ENCODE data around the gene PYURF.
A peak's percentile ranks its signal among the peaks of the same experiment; 100 is the strongest.
"Not testable (repeated sequence)": the region's sequence is repeated elsewhere in the genome, so short reads cannot be mapped to it uniquely, and the experiment has no call there.

PYURF gene, protein sequence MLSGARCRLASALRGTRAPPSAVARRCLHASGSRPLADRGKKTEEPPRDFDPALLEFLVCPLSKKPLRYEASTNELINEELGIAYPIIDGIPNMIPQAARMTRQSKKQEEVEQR

DNA sequence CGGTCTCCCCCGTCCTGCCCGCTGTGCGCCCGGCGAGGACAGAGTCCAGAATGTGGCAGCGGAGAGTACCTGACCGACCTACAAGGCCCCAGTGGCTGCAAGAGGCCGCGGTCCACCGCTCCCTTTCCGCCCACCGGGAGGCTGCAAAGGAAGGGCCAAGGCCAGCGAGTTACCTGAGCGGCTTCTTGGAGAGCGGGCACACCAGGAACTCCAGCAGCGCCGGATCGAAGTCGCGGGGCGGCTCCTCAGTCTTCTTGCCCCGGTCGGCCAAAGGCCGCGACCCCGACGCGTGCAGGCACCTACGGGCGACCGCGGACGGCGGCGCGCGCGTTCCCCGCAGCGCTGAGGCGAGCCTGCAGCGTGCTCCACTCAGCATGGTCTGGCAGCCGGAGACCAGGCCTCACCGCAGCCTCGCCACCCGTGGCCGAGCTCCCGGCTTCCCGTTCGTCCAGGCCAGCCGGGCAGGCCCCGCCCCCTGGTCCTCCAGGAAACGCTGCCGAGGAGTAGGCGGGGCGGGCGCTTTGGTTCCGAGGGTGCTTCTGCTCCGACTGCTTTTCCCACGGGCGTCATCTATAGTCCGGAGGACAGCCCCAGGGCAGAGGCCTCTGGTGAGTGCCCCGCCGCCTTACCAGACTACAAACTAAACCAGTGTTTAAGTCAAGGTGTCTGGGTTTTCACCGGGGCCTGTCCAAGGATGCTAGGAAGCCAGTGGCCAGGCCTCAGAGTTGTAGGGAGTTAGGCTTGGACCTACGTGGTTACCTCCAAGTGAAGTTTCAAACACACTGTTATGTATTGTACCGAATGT is at the start of gene PYURF:
Gene PYURF (minus strand): TSS at position 452 of the 805 bp plus-strand sequence. CDS start 76 bp downstream, at position 376.
- no peaks in the 10 kb centered on the region for H3K27me3 Mint-ChIP-seq
- H3K27ac Mint-ChIP-seq, result peak within 1 kb of the TSS; percentile 81
- CTCF ChIA-PET, result interaction anchor here (1.0 to 4.7 kb wide), 10 partner anchors 8 to 499 kb away, joined by 3 to 37 read pairs (median 5); partner anchors contain the start of gene HERC6
- H3K9me3 Mint-ChIP-seq, result no peaks in the 10 kb centered on the region
- peaks cover 49% of the 10 kb centered on the region for H3K4me1 Mint-ChIP-seq
- H3K36me3 Mint-ChIP-seq, result peaks cover 11% of the 10 kb centered on the region
- DNase-seq, result peak; percentile 84
- H3K4me3 Mint-ChIP-seq, result peak within 1 kb of the TSS; percentile 95

DNA sequence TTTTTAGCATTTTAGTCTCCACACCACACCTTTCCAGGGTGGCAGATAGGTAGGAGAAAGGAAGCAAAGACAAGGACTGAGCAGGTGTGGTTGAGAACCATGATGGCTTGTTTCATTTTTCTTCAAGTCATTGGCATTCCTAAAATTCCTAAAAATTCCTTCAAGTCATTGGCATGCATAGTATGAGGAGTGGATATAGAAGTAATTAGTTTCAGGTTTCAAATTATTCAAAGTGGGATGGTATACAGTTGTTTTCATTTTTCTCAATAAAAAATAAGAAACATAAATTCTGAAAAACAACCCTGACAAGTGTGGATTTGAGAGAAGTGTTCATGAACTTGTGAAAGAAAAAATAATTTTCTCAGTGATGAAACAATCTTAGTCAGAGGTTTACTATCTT is 46.4 kb upstream of the PYURF start:
- no peak for DNase-seq
- H3K27me3 Mint-ChIP-seq, result peaks cover 4% of the 10 kb centered on the region
- no peaks in the 10 kb centered on the region for H3K4me1 Mint-ChIP-seq
- H3K9me3 Mint-ChIP-seq, result no peaks in the 10 kb centered on the region
- CTCF ChIA-PET, result interaction anchor here (3.0 kb wide), 1 partner anchor 30 kb away, joined by 8 read pairs; no protein-coding TSS in a partner anchor
- H3K36me3 Mint-ChIP-seq, result no peaks in the 10 kb centered on the region
- no peak overlapping the region for H3K27ac Mint-ChIP-seq
- H3K4me3 Mint-ChIP-seq, result no peak overlapping the region

DNA sequence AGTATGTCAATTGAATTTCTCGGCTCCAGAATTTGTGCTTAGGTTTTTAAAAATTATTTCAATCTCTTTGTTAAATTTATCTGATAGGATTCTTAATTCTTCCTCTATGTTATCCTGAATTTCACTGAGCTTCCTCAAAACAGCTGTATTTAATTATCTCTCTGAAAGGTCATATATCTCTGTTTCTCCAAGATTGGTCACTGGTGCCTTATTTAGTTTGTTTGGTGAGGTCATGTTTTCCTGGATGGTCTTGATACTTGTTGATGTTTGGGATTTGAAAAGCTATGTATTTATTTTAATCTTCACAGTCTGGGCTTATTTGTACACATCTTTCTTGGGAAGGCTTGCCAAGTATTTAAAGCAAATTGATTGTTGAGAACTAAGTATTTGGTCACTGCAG is 44.0 kb upstream of the PYURF start:
- CTCF ChIA-PET, result no interaction called here
- Mint-ChIP-seq H3K4me1 (no peaks in the 10 kb centered on the region), H3K27me3 (peaks cover 4% of the 10 kb centered on the region), H3K4me3 (no peak overlapping the region), H3K27ac (no peak overlapping the region), H3K36me3 (no peaks in the 10 kb centered on the region), H3K9me3 (no peaks in the 10 kb centered on the region)
- no peak for DNase-seq

DNA sequence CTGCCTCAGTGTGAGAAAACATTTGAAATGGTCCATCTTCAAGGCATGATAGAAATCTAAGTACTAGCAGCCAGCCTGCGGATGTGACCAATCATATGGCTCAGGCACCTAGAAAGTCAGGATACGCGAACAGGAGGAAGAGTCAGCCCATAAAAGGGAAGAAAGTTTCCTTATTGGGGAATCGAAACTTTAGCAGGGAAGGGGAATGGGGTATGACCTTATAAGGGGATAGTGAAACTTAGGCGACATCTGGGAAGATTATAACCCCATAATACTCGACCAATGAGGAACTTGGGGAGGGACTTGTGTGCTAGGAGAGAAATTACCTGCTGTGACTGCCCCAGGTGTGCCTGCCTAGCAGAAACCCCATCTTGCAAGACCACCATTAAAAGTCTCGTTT is 26.2 kb upstream of the PYURF start:
- Mint-ChIP-seq H3K36me3 (no peaks in the 10 kb centered on the region), H3K27ac (no peak overlapping the region), H3K4me1 (no peaks in the 10 kb centered on the region), H3K27me3 (peaks cover 3% of the 10 kb centered on the region), H3K9me3 (peaks cover 2% of the 10 kb centered on the region), H3K4me3 (no peak overlapping the region)
- CTCF ChIA-PET, result no interaction called here
- no peak for DNase-seq

DNA sequence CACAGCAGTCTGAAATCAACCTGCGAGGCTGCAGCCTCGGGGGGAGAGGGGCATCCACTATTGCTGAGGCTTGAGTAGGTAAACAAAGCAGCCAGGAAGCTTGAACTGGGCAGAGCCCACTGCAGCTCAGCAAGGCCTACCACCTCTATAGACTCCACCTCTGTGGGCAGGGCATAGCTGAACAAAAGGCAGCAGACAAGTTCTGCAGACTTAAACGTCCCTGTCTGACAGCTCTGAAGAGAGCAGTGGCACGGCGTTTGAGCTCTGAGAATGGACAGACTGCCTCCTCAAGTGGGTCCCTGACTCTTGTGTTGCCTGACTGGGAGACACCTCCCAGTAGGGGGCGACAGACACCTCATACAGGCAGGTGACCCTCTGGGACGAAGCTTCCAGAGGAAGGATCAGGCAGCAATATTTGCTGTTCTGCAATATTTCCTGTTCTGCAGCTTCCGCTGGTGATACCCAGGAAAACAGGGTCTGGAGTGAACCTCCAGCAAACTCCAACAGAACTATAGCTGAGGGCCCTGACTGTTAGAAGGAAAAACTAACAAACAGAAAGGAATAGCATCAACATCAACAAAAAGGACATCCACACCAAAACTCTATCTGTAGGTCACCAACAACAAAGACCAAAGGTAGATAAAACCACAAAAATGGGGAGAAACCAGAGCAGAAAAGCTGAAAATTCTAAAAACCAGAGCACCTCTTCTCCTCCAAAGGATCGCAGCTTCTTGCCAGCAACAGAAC is 15.9 kb upstream of the PYURF start:
- H3K4me1 Mint-ChIP-seq, H3K4me3 Mint-ChIP-seq, H3K9me3 Mint-ChIP-seq, H3K27ac Mint-ChIP-seq, H3K36me3 Mint-ChIP-seq, H3K27me3 Mint-ChIP-seq: not testable (repeated sequence)
- CTCF ChIA-PET, result interaction anchor here (0.7 to 4.4 kb wide), 47 partner anchors 9 to 491 kb away, joined by 3 to 85 read pairs (median 4); partner anchors contain the start of genes HERC3, NAP1L5 and PYURF
- DNase-seq, result peak; percentile 82

DNA sequence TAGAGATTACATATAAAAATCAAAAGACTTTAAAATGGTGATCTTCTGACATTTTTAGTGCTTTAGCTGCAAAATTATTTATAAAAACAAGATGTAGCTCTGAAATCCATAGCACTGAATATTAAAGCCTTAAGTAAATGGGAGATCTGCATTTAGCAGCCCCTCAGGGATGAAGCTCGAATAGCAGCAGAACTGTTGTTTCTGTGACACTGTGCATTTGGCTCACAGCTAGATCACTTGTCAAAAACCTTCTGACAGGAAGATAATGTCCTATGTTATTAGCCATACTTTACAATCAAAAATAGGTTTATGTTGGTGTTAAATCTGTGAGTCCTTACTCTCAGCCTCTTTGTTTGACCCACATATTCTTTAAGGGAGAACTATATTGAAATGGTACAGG is 14.1 kb upstream of the PYURF start:
- no peak overlapping the region for H3K27ac Mint-ChIP-seq
- DNase-seq, result no peak
- no peak overlapping the region for H3K4me3 Mint-ChIP-seq
- H3K36me3 Mint-ChIP-seq, result no peaks in the 10 kb centered on the region
- peaks cover 9% of the 10 kb centered on the region for H3K27me3 Mint-ChIP-seq
- CTCF ChIA-PET, result interaction anchor here (0.6 to 3.1 kb wide), 6 partner anchors 9 to 486 kb away, joined by 3 to 13 read pairs (median 4); no protein-coding TSS in a partner anchor
- no peaks in the 10 kb centered on the region for H3K9me3 Mint-ChIP-seq
- peaks cover 5% of the 10 kb centered on the region for H3K4me1 Mint-ChIP-seq

DNA sequence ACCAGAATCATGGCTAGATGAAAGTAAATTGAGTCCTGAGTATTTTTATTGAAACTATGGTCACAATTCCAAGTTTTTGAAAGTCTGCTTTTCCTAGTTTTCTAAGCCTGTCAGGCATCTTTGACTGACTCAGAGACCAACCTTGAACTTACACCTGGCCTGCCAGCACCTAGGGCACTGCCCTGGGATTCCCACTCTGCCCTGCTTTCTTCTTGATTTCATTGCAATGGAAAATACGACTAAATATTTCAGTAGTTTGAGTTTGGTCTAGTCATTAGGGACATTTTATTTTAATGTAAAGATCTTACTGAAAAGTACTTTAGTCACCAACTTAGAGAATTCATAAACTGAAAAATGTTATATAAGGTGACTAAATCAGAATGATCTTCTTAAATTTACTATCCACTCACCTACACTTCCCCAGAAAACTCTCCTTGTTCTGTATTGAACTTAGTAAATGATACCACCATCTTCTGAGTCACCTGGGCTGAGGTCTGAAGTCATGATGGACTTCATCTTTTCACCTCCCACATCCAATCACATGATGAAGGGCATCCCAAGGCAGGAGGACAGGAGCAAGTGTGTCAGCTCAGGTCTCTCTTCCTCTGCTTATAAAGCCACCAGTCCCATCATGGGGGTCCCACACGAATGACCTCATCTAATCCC is 11.6 kb upstream of the PYURF start:
- H3K27me3 Mint-ChIP-seq, result peaks cover 9% of the 10 kb centered on the region
- H3K4me1 Mint-ChIP-seq, result peaks cover 5% of the 10 kb centered on the region
- H3K36me3 Mint-ChIP-seq, result no peaks in the 10 kb centered on the region
- no peaks in the 10 kb centered on the region for H3K9me3 Mint-ChIP-seq
- no peak overlapping the region for H3K4me3 Mint-ChIP-seq
- no peak overlapping the region for H3K27ac Mint-ChIP-seq
- CTCF ChIA-PET, result interaction anchor here (1.2 to 3.1 kb wide), 3 partner anchors 8 to 489 kb away, joined by 4 to 13 read pairs (median 4); no protein-coding TSS in a partner anchor
- DNase-seq, result no peak

DNA sequence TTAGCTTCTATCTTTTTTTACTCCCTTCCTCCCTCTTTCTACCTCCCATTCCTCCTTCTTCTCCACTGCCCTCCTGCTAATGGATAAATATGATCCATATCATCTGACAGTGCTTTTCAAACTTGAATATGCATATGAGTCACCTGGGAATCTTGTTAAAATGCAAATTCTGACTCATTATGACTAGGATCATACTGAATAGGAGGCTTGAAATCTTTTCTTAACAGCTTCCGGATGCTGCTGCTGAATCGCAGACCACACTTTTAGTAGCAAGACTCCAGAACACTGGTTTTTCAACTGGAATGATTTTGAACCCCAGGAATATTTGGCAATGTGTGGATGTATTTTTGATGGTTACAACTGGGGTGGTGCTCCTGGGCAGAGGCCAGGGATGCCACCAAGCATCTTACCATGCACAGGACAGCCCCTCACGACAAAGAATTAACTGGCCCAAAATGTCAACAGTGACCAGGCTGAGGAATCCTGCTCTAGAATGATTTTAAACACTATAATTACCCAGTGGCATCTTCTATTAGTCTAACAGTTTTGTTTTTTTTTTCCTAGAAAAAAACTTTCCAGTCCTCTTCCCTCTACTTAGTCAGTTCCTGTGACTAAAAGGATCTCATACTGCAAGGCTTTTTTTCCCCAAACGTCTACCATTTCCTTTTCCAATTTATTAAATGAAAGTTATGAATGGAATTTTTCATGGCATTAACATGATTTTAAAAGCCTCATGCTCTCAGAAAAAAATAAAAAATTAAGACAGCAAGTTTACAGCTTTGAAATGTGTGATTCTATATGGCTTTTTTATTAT is 10.6 kb upstream of the PYURF start:
- CTCF ChIA-PET, result interaction anchor here (1.2 kb wide), 1 partner anchor 125 kb away, joined by 4 read pairs; no protein-coding TSS in a partner anchor
- H3K27ac Mint-ChIP-seq, result no peak overlapping the region
- H3K4me3 Mint-ChIP-seq, result no peak overlapping the region
- no peaks in the 10 kb centered on the region for H3K4me1 Mint-ChIP-seq
- H3K27me3 Mint-ChIP-seq, result peaks cover 3% of the 10 kb centered on the region
- no peak for DNase-seq
- H3K36me3 Mint-ChIP-seq, result no peaks in the 10 kb centered on the region
- no peaks in the 10 kb centered on the region for H3K9me3 Mint-ChIP-seq

DNA sequence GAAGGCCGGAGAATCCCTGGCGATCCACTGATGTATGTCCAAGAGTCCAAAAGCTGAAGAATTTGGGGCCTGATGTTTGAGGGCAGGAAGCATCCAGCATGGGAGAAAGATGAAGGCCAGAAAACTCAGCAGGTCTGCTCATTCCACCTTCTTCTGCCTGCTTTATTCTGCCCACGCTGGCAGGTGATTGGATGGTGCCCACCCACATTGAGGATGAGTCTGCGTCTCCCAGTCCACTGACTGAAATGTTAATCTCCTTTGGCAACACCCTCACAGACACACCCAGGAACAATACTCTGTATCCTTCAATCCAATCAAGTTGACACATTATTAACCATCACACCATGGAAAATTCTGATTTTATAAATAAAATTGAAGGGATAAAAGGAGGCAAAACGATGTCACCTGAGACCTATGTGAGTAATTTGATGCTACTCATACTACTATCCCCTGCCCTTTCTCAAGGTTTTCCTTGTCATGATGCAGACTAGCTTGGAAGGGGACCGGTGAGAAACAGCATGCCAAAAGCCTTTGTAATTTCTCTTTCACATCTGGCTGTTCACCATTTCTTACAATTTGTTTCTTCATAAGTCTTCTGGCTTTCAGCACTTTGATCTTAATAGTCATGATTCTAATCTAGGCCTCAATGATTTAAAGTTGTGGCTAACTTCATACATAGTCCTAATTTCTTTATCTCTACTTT is 9.7 kb upstream of the PYURF start:
- CTCF ChIA-PET, result interaction anchor here (1.5 kb wide), 1 partner anchor 20 kb away, joined by 4 read pairs; no protein-coding TSS in a partner anchor
- H3K9me3 Mint-ChIP-seq, result no peaks in the 10 kb centered on the region
- H3K36me3 Mint-ChIP-seq, result no peaks in the 10 kb centered on the region
- peaks cover 3% of the 10 kb centered on the region for H3K27me3 Mint-ChIP-seq
- no peak overlapping the region for H3K27ac Mint-ChIP-seq
- H3K4me1 Mint-ChIP-seq, result peaks cover 2% of the 10 kb centered on the region
- no peak overlapping the region for H3K4me3 Mint-ChIP-seq
- DNase-seq, result no peak

DNA sequence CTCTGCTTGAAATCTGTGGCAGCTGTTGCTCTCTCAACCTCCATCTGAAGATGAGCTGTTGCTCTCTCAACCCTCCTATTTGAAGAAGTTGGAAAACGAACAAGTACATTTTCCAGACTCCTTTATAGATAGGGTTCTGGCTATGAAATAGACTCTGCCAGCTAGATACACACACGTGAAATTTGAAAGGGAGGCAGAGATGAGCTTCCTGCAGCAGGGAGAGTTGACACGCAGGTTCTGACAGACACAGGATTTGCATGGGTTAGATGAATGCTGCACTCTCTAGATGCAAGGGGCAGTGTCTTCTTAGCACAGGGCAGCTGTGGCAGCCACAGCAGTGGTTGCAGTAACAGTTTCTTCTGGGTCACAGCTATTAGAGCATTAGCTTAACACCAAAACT is 8.0 kb upstream of the PYURF start:
- H3K27me3 Mint-ChIP-seq, result peaks cover 3% of the 10 kb centered on the region
- H3K4me3 Mint-ChIP-seq, result no peak overlapping the region
- H3K36me3 Mint-ChIP-seq, result no peaks in the 10 kb centered on the region
- no peaks in the 10 kb centered on the region for H3K9me3 Mint-ChIP-seq
- no peak for DNase-seq
- CTCF ChIA-PET, result interaction anchor here (0.6 to 2.3 kb wide), 3 partner anchors 8 to 21 kb away, joined by 4 to 16 read pairs (median 4); no protein-coding TSS in a partner anchor
- peaks cover 12% of the 10 kb centered on the region for H3K4me1 Mint-ChIP-seq
- H3K27ac Mint-ChIP-seq, result no peak overlapping the region

DNA sequence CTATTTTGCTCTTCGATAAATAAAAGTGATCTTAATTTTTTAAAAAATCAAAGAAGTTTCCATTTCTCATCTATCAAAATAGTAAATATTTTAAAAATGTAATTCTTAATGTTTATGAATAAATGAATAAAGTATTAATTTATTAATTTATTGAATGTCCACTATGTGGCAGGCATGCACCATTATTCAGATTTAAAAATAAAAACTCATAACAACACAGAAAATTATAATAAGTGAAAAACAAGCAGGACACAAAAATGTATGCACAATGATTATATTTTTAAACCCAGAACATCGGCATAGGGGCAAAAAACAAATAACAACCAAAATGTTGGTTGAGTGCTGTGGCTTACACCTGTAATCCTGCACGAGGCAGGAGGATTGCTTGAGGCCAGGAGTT is 5.3 kb upstream of the PYURF start:
- Mint-ChIP-seq H3K9me3 (no peaks in the 10 kb centered on the region), H3K36me3 (no peaks in the 10 kb centered on the region)

DNA sequence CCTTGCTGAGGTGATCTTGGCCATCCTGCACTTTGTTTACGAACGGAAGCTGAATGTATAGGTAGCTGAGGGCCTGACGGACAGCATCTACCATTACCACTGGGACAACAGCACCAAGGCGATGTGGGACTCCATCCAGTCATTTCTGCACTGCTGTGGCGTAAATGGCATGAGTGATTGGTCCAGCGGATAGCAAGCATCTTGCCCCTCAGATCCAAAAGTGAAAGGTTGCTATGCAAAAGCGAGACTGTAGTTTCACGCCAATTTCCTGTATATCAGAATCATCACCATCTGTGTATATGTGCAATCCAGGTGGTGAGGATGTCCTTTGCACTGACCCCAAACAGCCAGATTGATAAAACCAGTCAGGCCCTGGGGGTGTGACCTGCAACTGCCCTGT is 4.2 kb upstream of the PYURF start:
- Mint-ChIP-seq H3K27me3 (peaks cover under 1% of the 10 kb centered on the region), H3K36me3 (peaks cover 1% of the 10 kb centered on the region), H3K4me3 (no peak overlapping the region), H3K9me3 (no peaks in the 10 kb centered on the region), H3K27ac (peak overlapping the region; percentile 15), H3K4me1 (peaks cover 33% of the 10 kb centered on the region)
- no peak for DNase-seq
- CTCF ChIA-PET, result interaction anchor here (0.8 to 4.7 kb wide), 7 partner anchors 9 to 492 kb away, joined by 3 to 25 read pairs (median 5); no protein-coding TSS in a partner anchor

More for the DNA sequence above, 5.3 kb upstream of the PYURF start:
- Mint-ChIP-seq H3K27ac (no peak overlapping the region), H3K4me1 (peaks cover 30% of the 10 kb centered on the region), H3K27me3 (peaks cover 3% of the 10 kb centered on the region), H3K4me3 (no peak overlapping the region)
- CTCF ChIA-PET, result interaction anchor here (1.3 kb wide), 1 partner anchor 131 kb away, joined by 3 read pairs; no protein-coding TSS in a partner anchor
- no peak for DNase-seq

Data from activated naive CD4-positive, alpha-beta T cell treated with anti-CD3 and anti-CD28 coated beads, Interleukin-2, amount 10 ng/mL, durations not matched to agents 7 days and 5 days (primary cell).